ES-I3 (cell line): ENCODE results near the gene ASPSCR1.

ENCODE experiments used
- H3K36me3 ChIP-seq: 2 replicates; pipeline ENCODE4 v1.6.1; 2013; ENCODE audit warnings: mild to moderate bottlenecking, low read length, control low read depth, moderate library complexity; ENCODE audit not compliant: insufficient read depth
- H3K4me1 ChIP-seq: 2 replicates; pipeline ENCODE4 v1.6.1; 2013; ENCODE audit warnings: mild to moderate bottlenecking, control low read depth, low read length; ENCODE audit not compliant: insufficient read depth
- H3K9ac ChIP-seq: 2 replicates; pipeline ENCODE4 v1.6.1; 2013; ENCODE audit warnings: low read depth, mild to moderate bottlenecking, low read length, moderate library complexity
- H3K9me3 ChIP-seq: 2 replicates; pipeline ENCODE4 v1.6.1; 2013; ENCODE audit warnings: mild to moderate bottlenecking, low read length, moderate library complexity; ENCODE audit not compliant: control insufficient read depth, insufficient read depth

The ASPSCR1 gene

GRCh38 chr17:82003411-82004381, 26.3 kb downstream of the ASPSCR1 start:
- no peaks in the 10 kb centered on the region for H3K36me3 ChIP-seq
- H3K9me3 ChIP-seq = no peaks in the 10 kb centered on the region
- H3K9ac ChIP-seq = no peak overlapping the region
- peaks cover 8% of the 10 kb centered on the region; the same call in 1 of the 2 replicates for H3K4me1 ChIP-seq

- Histone ChIP-seq H3K36me3 (no peaks in the 10 kb centered on the region), H3K9ac (no peak overlapping the region), H3K9me3 (no peaks in the 10 kb centered on the region), H3K4me1 (peaks cover 8% of the 10 kb centered on the region; the same call in 1 of the 2 replicates)
These were observed 27.4 kb downstream of the ASPSCR1 start for GRCh38 chr17:82004517-82005455.

- Histone ChIP-seq H3K9ac (no peak overlapping the region), H3K9me3 (no peaks in the 10 kb centered on the region), H3K36me3 (no peaks in the 10 kb centered on the region), H3K4me1 (peaks cover 8% of the 10 kb centered on the region; the same call in 1 of the 2 replicates)
These were observed 28.4 kb downstream of the ASPSCR1 start for GRCh38 chr17:82005701-82006348.

- Histone ChIP-seq H3K4me1 (peaks cover 8% of the 10 kb centered on the region; the same call in 1 of the 2 replicates), H3K9me3 (no peaks in the 10 kb centered on the region), H3K9ac (no peak overlapping the region), H3K36me3 (no peaks in the 10 kb centered on the region)
These were observed 29.2 kb downstream of the ASPSCR1 start for GRCh38 chr17:82006468-82007227.

GRCh38 chr17:82007228-82007494, 29.7 kb downstream of the ASPSCR1 start:
- H3K4me1 ChIP-seq = peaks cover 8% of the 10 kb centered on the region; the same call in 1 of the 2 replicates
- no peaks in the 10 kb centered on the region for H3K9me3 ChIP-seq
- no peaks in the 10 kb centered on the region for H3K36me3 ChIP-seq
- no peak overlapping the region for H3K9ac ChIP-seq

- Histone ChIP-seq H3K9ac (no peak overlapping the region), H3K4me1 (peaks cover 8% of the 10 kb centered on the region; the same call in 1 of the 2 replicates), H3K36me3 (no peaks in the 10 kb centered on the region), H3K9me3 (no peaks in the 10 kb centered on the region)
These were observed 30.2 kb downstream of the ASPSCR1 start for GRCh38 chr17:82007495-82008257.

GRCh38 chr17:82008258-82008940, 31.0 kb downstream of the ASPSCR1 start:
- no peak overlapping the region for H3K9ac ChIP-seq
- H3K36me3 ChIP-seq = no peaks in the 10 kb centered on the region
- H3K9me3 ChIP-seq = no peaks in the 10 kb centered on the region
- H3K4me1 ChIP-seq = peaks cover 3% of the 10 kb centered on the region; the same call in 1 of the 2 replicates

GRCh38 chr17:82008941-82009405, 31.5 kb downstream of the ASPSCR1 start:
- H3K9ac ChIP-seq = no peak overlapping the region
- H3K9me3 ChIP-seq = no peaks in the 10 kb centered on the region
- no peaks in the 10 kb centered on the region for H3K36me3 ChIP-seq
- no peaks in the 10 kb centered on the region; the same call in 1 of the 2 replicates for H3K4me1 ChIP-seq

- H3K36me3 ChIP-seq = no peaks in the 10 kb centered on the region
- no peak overlapping the region for H3K9ac ChIP-seq
- no peaks in the 10 kb centered on the region; the same call in 1 of the 2 replicates for H3K4me1 ChIP-seq
- no peaks in the 10 kb centered on the region for H3K9me3 ChIP-seq
These were observed 32.0 kb downstream of the ASPSCR1 start for GRCh38 chr17:82009413-82009812.

GRCh38 chr17:82010575-82011525, 33.4 kb downstream of the ASPSCR1 start:
- H3K36me3 ChIP-seq = no peaks in the 10 kb centered on the region

GRCh38 chr17:82011617-82012187, 34.3 kb downstream of the ASPSCR1 start:
- Histone ChIP-seq H3K9ac (no peak overlapping the region), H3K4me1 (no peaks in the 10 kb centered on the region; the same call in 1 of the 2 replicates), H3K36me3 (no peaks in the 10 kb centered on the region), H3K9me3 (no peaks in the 10 kb centered on the region)

More at GRCh38 chr17:82010575-82011525, 33.4 kb downstream of the ASPSCR1 start:
- no peaks in the 10 kb centered on the region for H3K9me3 ChIP-seq
- H3K9ac ChIP-seq = no peak overlapping the region
- H3K4me1 ChIP-seq = no peaks in the 10 kb centered on the region; the same call in 1 of the 2 replicates
